ENCODE measurements around the gene PALLD.

GRCh38 chr4:168931215-168931650, 434.4 kb downstream of the PALLD start:
- TF ChIP-seq CTCF (IDR thresholded peaks at IDR 0.05; ENCODE audit: borderline replicate concordance, extremely low read depth, low read length, poor library complexity, severe bottlenecking) (no peak), EZH2 (IDR thresholded peaks at IDR 0.05; ENCODE audit: borderline replicate concordance, low read depth, low read length, severe bottlenecking) (no peak)
